T-helper 1 cell (primary cell): Measurements from ENCODE around the gene CABP7.

ENCODE experiments used
- DNase-seq, 5 donors: peaks; one replicate each; pipeline ENCODE4 v3.0.0-alpha.2; 2012 to 2020

Gene CABP7

DNA sequence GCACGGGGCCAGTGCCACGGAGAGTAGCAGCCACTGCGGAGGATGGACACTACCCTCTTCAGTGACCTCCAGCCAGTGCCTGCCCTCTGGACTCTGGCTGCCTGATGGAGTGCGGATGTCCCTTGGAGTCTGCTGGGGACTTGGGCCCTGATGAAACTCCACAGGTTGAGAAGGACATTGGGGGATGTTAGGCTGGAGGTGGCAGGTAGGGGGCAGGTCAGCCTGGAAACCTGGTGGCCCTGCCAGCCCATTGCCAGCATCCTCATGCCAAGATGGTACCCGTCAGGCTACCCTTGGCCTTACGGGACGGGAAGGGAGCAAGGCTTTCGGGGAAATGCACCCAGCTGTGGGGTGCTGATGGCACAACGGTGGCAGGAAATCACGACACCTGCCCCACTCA lies 4.0 kb downstream of the CABP7 start:
- no peak for DNase-seq

DNA sequence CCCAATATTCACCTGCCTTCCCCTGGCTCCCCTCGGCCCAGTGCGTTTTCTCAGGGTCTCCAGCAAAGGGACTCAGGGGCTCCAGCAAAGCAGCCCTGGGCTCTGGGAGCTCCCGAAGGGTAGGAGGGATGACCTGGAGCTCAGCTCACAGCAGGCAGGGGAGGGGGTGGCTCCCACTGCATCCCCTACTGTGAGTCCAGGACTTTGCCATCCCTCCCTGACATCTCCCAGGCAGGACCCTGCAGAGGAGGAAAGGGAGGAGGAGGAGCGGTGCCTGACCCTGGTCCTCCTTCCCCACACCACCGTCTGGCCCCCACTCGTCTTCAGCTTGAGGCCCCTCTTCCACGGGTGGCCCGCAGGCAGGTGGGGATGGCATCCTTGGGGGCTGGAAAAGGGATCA lies 5.0 kb downstream of the CABP7 start:
- no peak for DNase-seq

DNA sequence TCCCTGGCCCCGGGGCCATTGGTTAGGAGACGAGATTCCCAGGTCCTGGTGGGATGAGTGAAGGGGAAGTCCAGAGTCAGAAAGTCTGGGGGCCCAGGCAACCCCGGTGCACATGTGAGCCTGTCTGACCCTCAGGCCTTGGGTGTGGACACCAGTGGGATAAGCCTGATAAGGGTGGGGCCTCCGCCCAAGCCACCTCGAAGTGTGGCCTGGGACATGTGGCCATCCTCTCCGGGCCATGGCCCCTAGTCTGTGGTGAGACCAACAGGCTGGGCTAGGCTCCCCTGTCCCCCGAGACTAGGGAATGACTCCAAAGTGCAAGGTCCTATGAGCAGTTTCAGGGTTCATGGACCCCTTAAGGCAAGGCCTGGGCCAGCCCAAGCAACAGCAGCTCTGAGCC lies 6.3 kb downstream of the CABP7 start:
- DNase-seq = no peak

DNA sequence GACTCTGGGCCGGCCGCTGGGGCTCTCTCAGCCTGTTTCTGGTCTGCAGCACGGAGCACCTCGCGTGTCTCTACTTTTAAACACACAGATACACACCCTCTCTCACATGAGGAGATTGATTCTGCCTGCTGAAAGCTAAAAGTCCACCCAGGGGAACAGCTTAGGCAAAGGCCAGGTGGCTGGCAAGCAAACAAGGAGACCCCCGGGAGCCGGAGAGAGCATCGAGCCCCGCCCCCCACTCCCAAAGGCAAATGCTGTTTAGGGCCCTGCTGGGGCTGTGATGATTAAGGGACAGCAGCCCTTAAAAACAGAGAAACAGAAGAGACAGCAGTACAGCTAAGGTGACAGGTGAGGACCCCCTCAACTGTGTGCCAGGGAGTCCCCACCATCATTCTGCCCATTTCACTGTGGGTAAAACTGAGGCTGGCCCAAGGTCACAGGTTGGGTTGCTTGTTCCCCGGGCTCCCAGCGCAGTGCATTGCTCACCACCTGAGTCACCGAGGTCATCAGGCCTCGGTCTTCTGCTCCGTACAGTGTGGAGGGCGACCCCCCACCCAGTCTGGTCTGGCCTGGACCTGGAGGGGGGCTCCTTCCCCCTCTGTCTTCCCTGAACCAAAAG lies 6.8 kb downstream of the CABP7 start:
- no peak for DNase-seq

DNA sequence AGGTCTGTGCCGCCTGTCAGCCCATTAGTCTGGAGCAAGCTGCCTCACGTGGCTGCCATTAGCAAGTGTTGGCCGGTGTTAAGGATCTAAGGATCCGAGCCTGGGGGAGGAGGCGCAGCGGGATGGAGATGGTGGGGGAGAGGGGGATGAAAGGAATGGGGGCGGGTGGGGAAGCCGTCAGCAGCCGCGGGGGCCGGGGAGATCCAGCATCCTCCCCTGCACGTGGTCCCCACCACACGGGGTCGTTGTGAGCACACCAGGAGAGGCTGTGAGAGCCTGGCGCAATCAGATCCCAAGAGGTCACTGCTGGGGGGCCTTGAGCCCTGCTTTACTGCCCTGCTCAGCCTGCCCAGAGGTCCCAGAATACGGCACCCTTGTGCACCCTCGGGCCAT lies 7.3 kb downstream of the CABP7 start:
- DNase-seq = no peak

DNA sequence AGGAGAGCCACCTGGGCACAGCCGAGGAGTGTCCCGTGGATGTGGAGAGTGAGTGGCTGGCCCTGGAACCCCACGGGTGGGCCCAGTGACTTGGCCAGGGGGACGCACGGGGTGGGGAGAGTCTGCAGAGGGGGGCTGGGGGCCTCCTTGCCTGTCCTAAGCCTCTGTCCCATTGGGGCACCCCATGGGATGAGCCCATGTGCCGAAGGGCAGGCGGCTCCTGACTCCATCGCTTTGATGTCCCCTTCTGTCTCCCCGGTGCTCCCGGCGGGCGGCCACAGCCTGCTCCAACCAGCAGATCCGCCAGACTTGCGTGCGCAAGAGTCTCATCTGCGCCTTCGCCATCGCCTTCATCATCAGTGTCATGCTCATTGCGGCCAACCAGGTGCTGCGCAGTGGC lies 9.4 kb downstream of the CABP7 start:
- DNase-seq = no peak

DNA sequence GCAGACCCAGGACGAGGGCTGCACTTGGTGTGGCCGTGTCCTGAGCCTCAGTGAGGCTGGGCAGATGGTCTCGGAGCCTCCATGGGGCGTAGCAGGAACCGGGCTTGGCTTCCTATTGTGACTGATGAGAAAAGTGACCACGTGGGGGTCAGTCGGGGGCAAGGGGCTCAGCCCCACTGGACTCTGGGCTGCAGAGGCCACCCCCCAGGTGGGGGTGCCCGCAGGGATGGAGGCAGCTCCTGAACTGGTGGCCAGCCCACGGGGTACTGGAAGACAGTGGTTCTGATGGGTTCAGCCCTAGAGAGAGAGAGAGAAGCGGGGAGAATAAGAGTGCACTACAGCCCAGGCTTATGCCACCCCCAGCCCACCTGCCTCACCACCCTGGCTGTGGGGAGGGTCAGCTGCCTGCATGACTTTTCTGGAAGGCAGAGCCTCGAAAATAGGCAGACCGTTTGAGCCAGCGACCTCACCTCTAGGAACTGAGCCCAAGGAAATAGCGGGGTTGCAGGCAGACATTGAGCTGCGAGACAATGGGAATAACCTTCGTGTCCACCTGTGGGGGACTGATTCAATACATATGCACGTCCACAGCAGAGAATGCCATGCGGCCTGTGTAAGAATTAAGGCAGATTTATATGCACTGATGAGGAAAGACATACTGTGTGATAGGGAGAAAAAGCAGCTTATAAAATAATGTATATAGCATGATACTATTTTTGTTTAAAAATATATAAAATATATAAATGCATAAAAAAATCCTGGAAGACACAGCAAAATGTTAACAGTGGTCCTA lies 11.5 kb downstream of the CABP7 start:
- no peak for DNase-seq

DNA sequence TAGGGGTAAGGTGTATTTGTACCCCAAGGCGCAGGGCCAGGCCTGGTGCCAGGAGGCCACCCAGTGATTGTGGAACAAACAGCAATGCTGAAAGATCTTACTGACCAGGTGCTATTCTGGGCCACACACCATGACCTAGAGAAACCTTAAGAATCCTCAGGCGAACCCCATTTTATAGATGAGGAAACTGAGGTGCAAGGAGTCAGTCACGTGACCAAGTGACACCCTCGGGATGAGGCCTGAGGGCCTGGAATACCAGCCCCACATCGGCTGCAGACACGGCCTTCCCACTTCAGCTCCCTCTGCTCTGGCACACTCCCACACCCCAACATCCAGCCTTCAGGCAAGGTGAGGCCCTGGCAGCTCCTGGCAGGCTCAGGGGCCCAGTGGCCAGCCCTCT lies 13.1 kb downstream of the CABP7 start:
- no peak for DNase-seq

DNA sequence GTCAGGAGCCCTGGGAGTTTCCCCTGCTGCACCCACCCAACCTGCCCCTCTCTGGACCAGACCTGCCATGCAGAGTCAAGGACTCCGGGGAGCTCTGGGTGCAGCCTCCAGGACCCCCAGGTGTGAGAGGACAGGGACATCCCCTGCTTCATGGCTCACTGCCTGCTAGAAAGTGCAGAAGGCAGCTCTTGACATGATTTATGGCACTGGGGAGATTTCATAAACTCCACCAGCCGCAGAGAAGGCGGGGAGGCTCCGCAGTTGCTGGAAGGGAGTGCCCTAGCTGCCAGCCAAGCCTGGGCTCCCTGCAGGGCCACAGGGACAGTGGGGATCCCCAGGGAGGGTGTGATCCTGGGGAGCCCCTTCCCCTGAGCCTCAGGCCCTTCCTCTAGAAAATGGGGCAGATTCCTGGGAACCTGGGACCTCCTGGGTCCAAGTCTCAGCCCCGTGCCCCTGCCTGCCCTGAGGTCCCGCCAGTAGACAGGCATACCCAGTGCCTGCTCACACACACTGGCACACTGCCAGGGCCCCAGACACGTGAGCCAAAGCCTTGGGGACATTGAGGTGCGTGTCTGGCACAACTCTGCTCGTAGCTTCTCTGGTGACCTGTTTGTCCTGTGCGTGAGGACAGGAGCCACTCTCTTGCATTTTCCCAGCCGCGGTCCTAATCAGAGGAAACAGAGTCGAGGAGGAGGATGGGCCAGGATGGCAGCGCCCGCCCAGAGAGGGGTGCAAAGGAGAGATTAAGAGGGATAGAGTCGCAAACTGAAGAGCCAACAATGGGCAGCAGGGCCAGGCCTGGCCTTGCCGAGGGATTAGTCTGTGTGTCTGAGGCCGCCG lies 13.8 kb downstream of the CABP7 start:
- no peak for DNase-seq

DNA sequence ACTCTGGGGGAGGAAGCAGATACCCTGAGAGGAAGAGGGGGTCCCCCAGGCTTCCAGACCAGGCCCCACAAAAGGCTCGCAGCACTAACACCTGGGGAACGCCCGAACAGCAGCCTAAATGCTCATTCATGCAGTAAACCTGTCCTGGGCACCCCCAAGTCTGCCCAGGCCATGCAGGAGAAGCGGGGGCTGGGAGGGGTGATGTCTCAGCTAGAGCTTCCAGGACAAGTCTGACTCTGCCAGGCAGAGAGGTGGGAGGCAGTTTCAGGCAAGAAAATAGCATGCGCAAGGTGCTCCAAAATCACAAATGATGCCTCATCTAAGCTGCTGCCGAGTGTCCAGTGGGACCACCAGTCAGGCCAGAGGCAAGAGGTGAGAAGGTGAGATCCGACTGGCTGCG lies 14.6 kb downstream of the CABP7 start:
- DNase-seq = no peak

DNA sequence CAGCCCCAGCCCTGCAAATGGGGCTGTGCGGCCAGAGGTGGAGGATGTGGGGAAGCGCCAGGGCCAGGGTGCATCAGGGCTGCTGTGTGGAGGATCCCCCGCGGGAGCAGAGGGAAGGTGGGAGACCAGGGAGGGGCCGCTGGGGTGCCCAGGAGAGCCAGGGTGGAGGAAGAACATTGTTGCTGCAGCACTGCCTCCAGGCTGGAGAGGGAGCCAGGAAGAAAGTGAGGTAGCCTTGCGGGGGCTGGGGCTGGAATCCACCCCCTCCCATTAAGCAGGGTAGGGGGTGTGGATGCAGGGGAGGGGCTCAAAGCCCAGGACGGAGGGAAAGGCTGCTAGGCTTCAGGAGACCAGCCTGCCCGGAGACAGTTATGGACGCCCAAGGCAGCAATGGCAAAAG lies 15.0 kb downstream of the CABP7 start:
- no peak for DNase-seq

DNA sequence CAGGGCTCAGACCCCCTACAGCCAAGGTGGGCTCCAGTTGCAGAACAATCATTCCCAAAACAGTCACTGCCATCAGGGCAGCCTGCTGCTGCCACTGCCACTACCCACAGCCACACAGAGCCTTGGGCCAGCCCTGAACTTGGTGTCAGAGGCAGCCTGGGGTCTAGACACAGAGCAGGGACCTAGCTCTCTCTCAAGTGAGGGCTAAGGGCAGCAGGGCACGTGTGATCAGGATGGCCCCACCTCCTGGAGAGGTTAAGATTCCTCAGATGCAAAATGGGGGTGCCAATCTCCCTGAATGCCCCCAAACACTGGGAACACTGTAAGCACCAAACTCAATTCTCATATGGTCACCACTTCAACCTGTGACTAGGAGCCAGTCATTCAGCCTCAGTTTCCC lies 15.6 kb downstream of the CABP7 start:
- no peak for DNase-seq

DNA sequence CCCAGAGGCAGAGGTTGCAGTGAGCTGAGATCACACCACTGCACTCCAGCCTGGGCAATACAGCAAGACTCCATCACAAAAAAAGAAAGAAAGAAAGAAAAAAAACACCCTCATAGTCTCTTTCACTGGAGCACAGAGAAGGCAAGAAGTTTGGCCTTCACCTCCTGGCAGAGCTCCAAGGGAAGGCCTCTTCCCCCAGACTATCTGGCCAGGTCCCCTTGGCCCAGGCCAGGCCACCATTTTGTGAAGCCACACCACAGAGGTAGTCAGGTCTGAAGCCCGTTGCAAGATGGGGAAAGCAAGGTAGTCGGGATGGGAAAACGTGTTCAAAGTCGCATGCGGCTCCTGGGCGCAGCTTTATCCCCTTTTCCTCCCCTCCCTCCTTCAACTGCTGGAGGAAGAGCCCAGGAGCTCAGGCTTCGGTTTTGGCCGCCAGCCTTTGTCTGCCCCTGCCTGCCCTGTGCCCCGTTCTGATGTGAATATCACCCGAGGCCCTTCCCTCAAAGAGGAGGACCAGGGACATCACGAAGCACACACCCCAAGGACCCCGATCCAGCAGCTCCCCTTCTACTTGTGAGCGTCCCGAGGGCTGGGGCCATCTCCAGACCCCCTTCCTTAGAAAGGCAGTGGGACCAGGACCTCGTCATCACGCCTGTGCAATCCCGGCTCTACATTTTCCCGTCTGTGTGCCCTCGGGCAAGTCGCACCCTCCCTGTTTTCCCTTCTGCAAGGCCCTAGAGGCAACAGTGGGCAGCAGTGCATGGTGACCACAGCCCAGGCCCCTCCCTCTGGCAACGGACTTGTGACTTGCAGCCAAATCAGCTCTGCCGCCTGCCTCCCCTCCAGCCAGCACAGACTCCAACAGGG lies 17.7 kb downstream of the CABP7 start:
- DNase-seq = no peak

DNA sequence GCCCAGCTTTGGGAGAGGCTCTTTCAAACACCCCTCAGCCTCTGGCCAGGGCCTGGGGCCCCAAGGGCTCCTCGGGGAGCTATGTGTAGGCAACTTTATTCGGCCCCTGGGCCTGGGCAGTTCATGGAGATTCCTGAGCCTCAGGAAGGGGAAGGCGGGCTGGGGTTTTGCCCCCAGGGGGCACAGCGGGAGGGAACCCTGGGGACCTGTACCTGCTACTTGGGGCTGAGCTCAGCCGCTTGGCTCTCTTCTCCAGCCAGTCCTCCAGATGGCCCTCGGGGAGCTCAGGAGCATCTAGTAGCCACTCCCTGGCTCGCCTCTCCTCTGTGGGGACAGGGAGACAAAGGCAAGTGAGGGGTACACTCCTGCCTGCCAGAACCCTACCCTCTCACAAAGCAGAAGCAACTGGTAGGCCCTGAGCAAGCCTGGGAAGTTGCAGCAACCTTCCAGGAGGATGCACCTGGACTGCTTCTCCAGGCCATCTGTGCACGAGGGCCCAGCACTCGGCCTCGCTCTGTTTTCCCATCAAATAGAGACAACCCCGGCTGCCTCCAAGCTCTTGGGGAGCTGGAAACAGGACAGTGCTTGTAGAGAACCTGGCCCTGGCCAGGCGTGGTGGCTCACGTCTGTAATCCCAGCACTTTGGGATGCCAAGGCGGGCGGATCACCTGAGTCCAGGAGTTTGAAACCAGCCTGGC lies 18.5 kb downstream of the CABP7 start:
- no peak for DNase-seq

DNA sequence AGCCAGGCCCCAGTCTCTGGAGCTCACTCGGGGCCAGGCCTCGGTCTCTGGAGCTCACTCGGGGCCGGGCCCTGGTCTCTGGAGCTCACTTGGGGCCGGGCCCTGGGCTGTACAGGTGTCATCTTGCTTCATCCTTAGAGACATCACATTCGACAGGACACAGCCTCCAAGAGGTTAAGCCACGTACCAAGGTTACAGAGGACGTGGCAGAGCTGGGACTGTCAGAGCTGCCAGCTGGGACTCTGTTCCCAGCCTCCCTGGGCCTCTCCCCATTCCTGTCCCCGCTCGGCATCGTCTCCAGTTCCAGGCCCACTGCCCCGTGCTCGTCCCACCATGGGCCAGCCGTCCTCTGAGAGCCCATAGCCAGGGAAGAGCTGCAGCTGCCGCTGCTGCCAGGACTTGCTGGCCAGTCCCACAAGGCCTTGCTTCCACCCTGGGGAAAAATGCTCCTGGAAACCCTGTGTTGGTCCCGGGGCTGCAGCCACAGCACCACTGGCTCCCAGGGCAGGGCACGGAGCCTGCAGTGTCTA lies 19.6 kb downstream of the CABP7 start:
- DNase-seq = no peak

DNA sequence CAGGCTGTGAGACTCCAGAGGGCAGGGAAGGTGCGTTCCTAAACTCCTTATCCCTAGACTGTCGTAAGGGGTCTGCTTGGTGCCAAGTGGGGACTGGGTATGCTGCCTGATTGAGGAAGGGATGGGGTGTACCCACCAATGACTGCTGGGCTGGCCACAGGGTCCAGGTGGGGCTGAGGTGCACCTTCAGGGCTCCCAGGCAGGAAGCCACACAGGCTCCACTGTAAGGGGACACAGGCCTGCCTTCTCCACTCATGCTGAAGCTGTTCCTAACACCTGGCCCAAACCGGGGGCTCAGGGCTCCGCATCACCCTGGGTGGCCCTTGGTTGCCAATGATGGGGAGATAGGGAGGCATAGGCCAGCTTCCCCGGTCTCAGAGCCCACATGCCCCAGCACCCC lies 20.4 kb downstream of the CABP7 start:
- no peak for DNase-seq

DNA sequence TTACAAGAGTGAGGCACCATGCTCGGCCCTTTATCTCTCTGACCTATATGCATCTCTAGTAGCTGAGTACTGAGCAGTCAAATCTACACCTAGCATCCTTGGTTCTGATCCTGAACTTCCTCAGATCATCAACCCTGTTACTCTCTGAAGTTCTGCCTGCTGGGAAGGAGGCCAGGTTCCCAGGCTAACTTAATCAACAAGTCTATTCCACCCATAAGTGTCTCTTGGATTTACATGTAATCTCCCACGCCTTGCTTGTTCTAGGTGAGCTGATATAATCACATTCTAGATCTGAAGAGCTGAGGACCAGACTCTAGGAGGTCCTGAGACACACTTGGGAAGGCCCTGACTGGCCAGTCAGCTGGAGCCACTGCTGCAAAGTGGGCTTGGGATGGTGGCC lies 22.1 kb downstream of the CABP7 start:
- DNase-seq = no peak

DNA sequence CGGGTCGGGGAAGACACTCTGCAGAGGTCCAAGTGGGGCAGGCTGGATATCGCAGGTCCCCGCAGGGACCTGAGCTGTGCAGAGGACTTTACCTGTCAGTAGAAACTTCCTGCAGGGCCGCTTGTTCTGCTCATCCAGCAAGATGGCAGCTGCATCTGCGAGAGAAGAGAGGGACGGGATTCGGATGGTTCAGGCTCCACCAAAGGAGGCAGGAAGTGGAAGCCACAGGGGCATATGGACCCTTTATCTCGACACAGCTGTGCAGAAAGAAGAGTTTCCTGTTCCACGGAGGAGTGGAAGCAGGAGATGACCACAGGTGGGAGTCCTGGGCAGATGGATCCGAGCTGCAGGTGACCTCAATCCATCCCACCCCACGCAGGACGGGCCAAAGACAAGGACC lies 22.5 kb downstream of the CABP7 start:
- no peak for DNase-seq

DNA sequence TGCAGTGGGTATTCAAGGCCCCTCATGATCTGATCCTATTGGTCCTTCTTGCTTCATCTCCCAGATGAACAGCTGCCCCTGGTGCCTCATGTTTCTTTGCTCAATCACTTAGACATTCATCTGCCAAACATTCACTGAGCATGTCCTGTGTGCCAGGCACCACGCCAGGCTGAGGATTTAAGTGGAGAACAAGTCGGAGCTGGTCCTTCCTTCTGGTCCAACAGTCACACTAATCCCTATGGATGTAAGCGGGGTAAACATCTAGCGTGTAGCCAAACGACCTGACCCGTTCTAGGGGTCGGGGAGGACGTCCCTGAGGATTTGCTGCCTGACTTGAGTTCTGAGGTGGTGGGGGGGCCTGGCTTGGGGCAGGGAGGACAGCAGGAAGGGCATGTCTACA lies 25.1 kb downstream of the CABP7 start:
- DNase-seq = no peak

DNA sequence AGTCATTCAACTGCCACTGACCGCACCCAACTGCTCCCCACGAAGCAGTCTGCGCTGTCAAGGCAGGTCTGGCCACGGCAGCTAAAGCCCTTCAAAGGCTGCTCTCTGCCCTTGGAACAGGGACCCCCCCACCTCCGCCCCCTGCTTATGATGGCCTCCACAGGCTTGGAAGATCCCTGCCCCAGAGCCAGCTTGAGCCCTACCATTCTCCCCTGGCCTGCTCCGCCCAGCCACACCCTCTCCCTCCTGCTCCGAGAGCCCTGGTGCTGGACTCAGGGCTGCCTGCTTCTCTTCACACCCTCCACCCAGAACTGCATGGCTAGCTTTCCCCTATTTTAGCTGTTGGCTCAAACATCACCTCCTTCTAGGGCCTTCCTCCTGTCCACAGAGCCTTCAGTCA lies 28.0 kb downstream of the CABP7 start:
- DNase-seq = no peak

DNA sequence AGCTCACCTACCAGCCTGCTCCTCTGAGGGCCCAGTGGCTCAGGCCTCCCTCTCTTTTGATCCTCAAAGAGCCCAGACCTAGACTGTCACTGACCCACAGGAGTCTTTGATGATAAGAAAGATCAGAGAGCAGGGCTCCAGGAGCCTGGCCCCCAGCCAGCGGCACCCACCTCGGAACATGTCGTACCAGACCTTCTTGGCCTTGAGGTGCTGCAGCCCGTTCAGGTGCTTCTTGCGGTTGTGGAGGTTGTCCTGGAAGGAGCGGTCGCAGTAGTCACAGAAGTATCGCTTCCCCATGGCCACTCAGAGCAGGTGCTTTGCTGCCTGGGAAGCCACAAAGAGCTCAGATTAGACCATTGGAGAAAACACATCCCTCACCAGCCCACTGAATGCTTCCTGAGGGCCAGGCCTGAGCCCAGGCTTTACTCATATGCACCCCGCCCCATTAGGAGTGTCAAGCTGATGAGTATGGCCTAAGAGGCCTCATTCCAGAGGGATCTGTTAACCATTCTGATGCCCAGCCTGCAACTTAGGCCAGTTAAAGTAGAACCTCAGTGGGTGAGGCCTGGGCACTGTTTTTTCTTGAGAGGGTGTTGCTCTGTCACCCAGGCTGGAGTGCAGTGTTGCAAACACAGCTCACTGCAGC lies 28.6 kb downstream of the CABP7 start:
- no peak for DNase-seq

DNA sequence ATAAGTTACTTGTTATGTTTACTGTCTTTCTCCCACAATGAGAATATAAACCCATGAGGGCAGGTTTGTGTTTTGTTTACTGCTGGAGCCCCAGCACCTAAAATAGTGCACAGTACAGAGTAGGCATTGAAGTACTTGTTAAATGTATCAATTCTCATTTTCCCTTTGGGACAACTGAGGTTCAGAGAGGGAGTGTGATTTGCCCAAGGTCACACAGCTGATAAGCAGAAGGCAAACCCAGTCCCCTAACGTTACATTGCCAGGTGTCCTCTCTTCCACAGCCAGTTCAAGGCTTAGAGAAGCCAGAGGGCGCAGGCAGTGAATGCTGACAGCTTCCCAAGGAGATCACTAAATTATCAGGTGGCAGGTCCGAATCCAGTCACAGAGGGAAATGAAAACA lies 30.2 kb downstream of the CABP7 start:
- DNase-seq = no peak
